IMR-90 (cell line): ENCODE results near the gene LIMS2. TPM values are rescaled to one million over a fixed set of nuclear protein-coding genes. Genes with fewer than 3 reads are reported as not detected.
A peak's percentile ranks its signal among the peaks of the same experiment; 100 is the strongest.

Source experiments
- ATAC-seq: fragments of 200-7000 bp; cut with Tn5 transposase; 2 replicates; pipeline ENCODE4 v1.9.1; 2020; ENCODE audit warnings: low read depth, mild to moderate bottlenecking, moderate library complexity
- BruUV-seq: library from RNA; stranded (reverse); fragments of 400-500 nt; replicated peaks from 2 replicates; lab custom pipeline; 2021; lab: Mats Ljungman, UMichigan
- CTCF ChIA-PET: fragments of 300-600 bp; formaldehyde crosslinking; extraction: SDS; loops from one replicate; lab custom pipeline; 2021; ENCODE audit warnings: antibody characterized with exemption; lab: Yijun Ruan, JAX
- POLR2A ChIA-PET: fragments of 300-600 bp; sonication (Branson Sonifier 250); formaldehyde crosslinking; loops from one replicate; lab custom pipeline; 2022; ENCODE audit warnings: antibody characterized with exemption; ENCODE audit not compliant: unreplicated experiment; lab: Charles Lee
- DNase-seq: peaks from one replicate; pipeline ENCODE4 v3.0.0; 2013
- H2AFZ ChIP-seq: replicated peaks from 2 replicates; pipeline ENCODE3; 2013; ENCODE audit warnings: low read length, mild to moderate bottlenecking; ENCODE audit not compliant: poor library complexity
- H2AK5ac ChIP-seq: 2 replicates; pipeline ENCODE4 v1.6.1; 2013; ENCODE audit warnings: low read depth, low read length, inconsistent platforms
- H2AK9ac ChIP-seq: replicated peaks from 2 replicates; pipeline ENCODE3; 2013; ENCODE audit warnings: mild to moderate bottlenecking, low read depth, low read length, moderate library complexity; ENCODE audit not compliant: poor library complexity
- H2BK120ac ChIP-seq: 2 replicates; pipeline ENCODE4 v1.6.1; 2013; ENCODE audit warnings: low read depth, low read length, inconsistent platforms
- H2BK15ac ChIP-seq: 3 replicates; pipeline ENCODE4 v1.6.1; 2013; ENCODE audit warnings: low read depth, low read length, inconsistent platforms
- H2BK20ac ChIP-seq: 2 replicates; pipeline ENCODE4 v1.6.1; 2013; ENCODE audit warnings: low read depth, mild to moderate bottlenecking, inconsistent platforms, low read length, moderate library complexity
- H2BK5ac ChIP-seq: 2 replicates; pipeline ENCODE4 v1.6.1; 2013; ENCODE audit warnings: mild to moderate bottlenecking, low read depth, low read length, inconsistent platforms; ENCODE audit not compliant: poor library complexity, severe bottlenecking
- H3K14ac ChIP-seq: replicated peaks from 2 replicates; pipeline ENCODE4 v1.6.1; 2013; ENCODE audit warnings: low read depth, low read length, inconsistent platforms
- H3K18ac ChIP-seq: 2 replicates; pipeline ENCODE4 v1.6.1; 2013; ENCODE audit warnings: low read depth, low read length, control low read depth
- H3K23ac ChIP-seq: 2 replicates; pipeline ENCODE4 v1.6.1; 2013; ENCODE audit warnings: low read depth, low read length, inconsistent platforms
- H3K27ac ChIP-seq: 2 replicates; pipeline ENCODE4 v1.5.1; 2013; ENCODE audit warnings: mild to moderate bottlenecking, control low read depth, low read length; ENCODE audit not compliant: insufficient read depth
- H3K27me3 ChIP-seq: 2 replicates; pipeline ENCODE4 v1.6.1; 2013; ENCODE audit warnings: low read length; ENCODE audit not compliant: control insufficient read depth, insufficient read depth
- H3K36me3 ChIP-seq: 2 replicates; pipeline ENCODE4 v1.6.1; 2013; ENCODE audit warnings: low read length, mixed read lengths; ENCODE audit not compliant: control insufficient read depth, insufficient read depth
- H3K4ac ChIP-seq: 2 replicates; pipeline ENCODE4 v1.6.1; 2013; ENCODE audit warnings: low read depth, low read length, inconsistent platforms
- H3K4me1 ChIP-seq: 2 replicates; pipeline ENCODE4 v1.6.1; 2013; ENCODE audit warnings: low read length, mixed read lengths; ENCODE audit not compliant: control insufficient read depth, insufficient read depth
- H3K4me2 ChIP-seq: 2 replicates; pipeline ENCODE4 v1.6.1; 2013; ENCODE audit warnings: low read depth, mild to moderate bottlenecking, control low read depth, low read length, moderate library complexity
- H3K4me3 ChIP-seq: 2 replicates; pipeline ENCODE4 v1.5.1; 2013; ENCODE audit warnings: low read depth, mild to moderate bottlenecking, control low read depth, low read length, moderate library complexity; ENCODE audit not compliant: insufficient read depth
- H3K56ac ChIP-seq: 2 replicates; pipeline ENCODE4 v1.6.1; 2013; ENCODE audit warnings: low read length, inconsistent platforms; ENCODE audit not compliant: insufficient read depth; ENCODE audit errors: extremely low read depth
- H3K79me1 ChIP-seq, 2 experiments: 2 replicates each; pipeline ENCODE4 v1.6.1; 2013; ENCODE audit warnings: low read length in 2 of 2, inconsistent platforms in 1 of 2, low read depth in 1 of 2
- H3K9ac ChIP-seq: 2 replicates; pipeline ENCODE4 v1.6.1; 2013; ENCODE audit warnings: low read depth, low read length, control low read depth
- H3K9me1 ChIP-seq: 2 replicates; pipeline ENCODE4 v1.6.1; 2013; ENCODE audit warnings: low read length, inconsistent platforms; ENCODE audit not compliant: insufficient read depth
- H3K9me3 ChIP-seq: 2 replicates; pipeline ENCODE4 v1.6.1; 2013; ENCODE audit warnings: low read length; ENCODE audit not compliant: control insufficient read depth, insufficient read depth
- H4K20me1 ChIP-seq: 2 replicates; pipeline ENCODE4 v1.6.1; 2013; ENCODE audit warnings: low read length, inconsistent platforms; ENCODE audit not compliant: insufficient read depth
- H4K5ac ChIP-seq: 2 replicates; pipeline ENCODE4 v1.6.1; 2013; ENCODE audit warnings: mild to moderate bottlenecking, low read depth, low read length, control low read depth
- H4K8ac ChIP-seq, 2 experiments: 2 replicates each; pipeline ENCODE4 v1.6.1; 2013; ENCODE audit warnings: low read depth in 2 of 2, low read length in 2 of 2, control low read depth in 1 of 2, inconsistent platforms in 1 of 2
- H4K91ac ChIP-seq: 2 replicates; pipeline ENCODE4 v1.6.1; 2013; ENCODE audit warnings: low read depth, low read length, inconsistent platforms; ENCODE audit not compliant: insufficient read depth
- BHLHE40 ChIP-seq: fragments of 150-350 bp; IDR thresholded peaks from 2 replicates; pipeline ENCODE4 v1.6.1; 2016; ENCODE audit warnings: mild to moderate bottlenecking, low read depth, low read length
- CEBPB ChIP-seq: IDR thresholded peaks from 2 replicates; pipeline ENCODE4 v1.6.1; 2012; ENCODE audit warnings: low read depth, low read length, improper control_type of control experiment
- CHD1 ChIP-seq: IDR thresholded peaks from 2 replicates; pipeline ENCODE4 v1.6.1; 2012; ENCODE audit warnings: low read depth, low read length, improper control_type of control experiment
- FOS ChIP-seq: fragments of 150-350 bp; IDR thresholded peaks from 2 replicates; pipeline ENCODE4 v1.6.1; 2016; ENCODE audit warnings: low read depth, low read length
- MAFK ChIP-seq: IDR thresholded peaks from 2 replicates; pipeline ENCODE4 v1.6.1; 2012; ENCODE audit warnings: low read depth, low read length, improper control_type of control experiment
- MAZ ChIP-seq: IDR thresholded peaks from 2 replicates; pipeline ENCODE4 v1.6.1; 2012; ENCODE audit warnings: low read depth, mild to moderate bottlenecking, low read length, improper control_type of control experiment, moderate library complexity, borderline replicate concordance
- MXI1 ChIP-seq: IDR thresholded peaks from 2 replicates; pipeline ENCODE4 v1.6.1; 2012; ENCODE audit warnings: low read depth, mild to moderate bottlenecking, low read length, moderate library complexity, borderline replicate concordance
- NFE2L2 ChIP-seq: fragments of 150-350 bp; IDR thresholded peaks from 2 replicates; pipeline ENCODE4 v1.6.1; 2016; ENCODE audit warnings: low read depth, mild to moderate bottlenecking, low read length
- POLR2A ChIP-seq: IDR thresholded peaks from 2 replicates; pipeline ENCODE4 v1.6.1; 2012; ENCODE audit warnings: mild to moderate bottlenecking, low read depth, low read length
- RAD21 ChIP-seq: IDR thresholded peaks from 2 replicates; pipeline ENCODE4 v1.6.1; 2012; ENCODE audit warnings: low read length, improper control_type of control experiment
- RCOR1 ChIP-seq: IDR thresholded peaks from 2 replicates; pipeline ENCODE4 v1.6.1; 2012; ENCODE audit warnings: mild to moderate bottlenecking, low read length, improper control_type of control experiment; ENCODE audit not compliant: insufficient replicate concordance
- RFX5 ChIP-seq: IDR thresholded peaks from 2 replicates; pipeline ENCODE4 v1.8.0; 2012; ENCODE audit warnings: low read depth, mild to moderate bottlenecking, low read length, moderate library complexity
- SMC3 ChIP-seq: fragments of 150-350 bp; IDR thresholded peaks from 2 replicates; pipeline ENCODE4 v1.6.1; 2016; ENCODE audit warnings: low read depth, mild to moderate bottlenecking, antibody characterized with exemption, low read length, moderate library complexity
- WGBS, 2 experiments: methylation state at CpG; one replicate each; pipeline versions ENCODE4 v1.1.5 to v1.1.7; 2013; ENCODE audit warnings: missing lambda C conversion rate in 2 of 2; ENCODE audit not compliant: insufficient read length in 1 of 2; ENCODE audit errors: extremely low coverage in 2 of 2; 5-methylcytosine and 5-hydroxymethylcytosine counted together
- dilution Hi-C: fragments of 300-500 bp; cut with HindIII; formaldehyde crosslinking; loops from one replicate; pipeline ENCODE4 v1.14.3; 2018; ENCODE audit warnings: low sequenced_read_pairs; ENCODE audit not compliant: unreplicated experiment
- in situ Hi-C: fragments of 300-500 bp; cut with MboI; formaldehyde crosslinking; loops from 3 replicates; pipeline ENCODE4 v1.14.3; 2019; ENCODE audit warnings: low sequenced_read_pairs, inconsistent platforms, mixed read lengths
- intact Hi-C: fragments of 100-400 bp; cut with micrococcal nuclease; formaldehyde crosslinking; loops from 2 replicates; pipeline ENCODE4 v1.10.0; 2022
- polyA plus RNA-seq, 3 experiments: library from polyadenylated mRNA; depleted of rRNA; stranded (reverse); fragments of >200 nt; gene quantifications; 2 replicates each; pipeline ENCODE4 v1.2.3, GENCODE V29; 2012; ENCODE audit warnings: low replicate concordance in 1 of 3
- total RNA-seq: library from RNA; depleted of rRNA; stranded (reverse); fragments of >200 nt; gene quantifications from 2 replicates; pipeline ENCODE4 v1.2.3, GENCODE V29; 2012
- TF ChIP-seq, protein P1 (sequence below): conservative IDR thresholded peaks from 2 replicates; pipeline ENCODE4 v1.5.1; 2012; ENCODE audit warnings: mild to moderate bottlenecking, low read depth, low read length, improper control_type of control experiment
- TF ChIP-seq, protein P2 (sequence below): fragments of 150-350 bp; IDR thresholded peaks from 2 replicates; pipeline ENCODE4 v1.6.1; 2016; ENCODE audit warnings: low read depth, mild to moderate bottlenecking, low read length, moderate library complexity, borderline replicate concordance
- TF ChIP-seq, protein P3 (sequence below): fragments of 150-350 bp; IDR thresholded peaks from 2 replicates; pipeline ENCODE4 v1.6.1; 2017; ENCODE audit warnings: mild to moderate bottlenecking, antibody characterized with exemption, low read length, low read depth

LIMS2 gene
- total and polyA plus RNA-seq, 2 of the 4 experiments (the other 2 are of a cell fraction), result 1.3 to 18.8 TPM

DNA sequence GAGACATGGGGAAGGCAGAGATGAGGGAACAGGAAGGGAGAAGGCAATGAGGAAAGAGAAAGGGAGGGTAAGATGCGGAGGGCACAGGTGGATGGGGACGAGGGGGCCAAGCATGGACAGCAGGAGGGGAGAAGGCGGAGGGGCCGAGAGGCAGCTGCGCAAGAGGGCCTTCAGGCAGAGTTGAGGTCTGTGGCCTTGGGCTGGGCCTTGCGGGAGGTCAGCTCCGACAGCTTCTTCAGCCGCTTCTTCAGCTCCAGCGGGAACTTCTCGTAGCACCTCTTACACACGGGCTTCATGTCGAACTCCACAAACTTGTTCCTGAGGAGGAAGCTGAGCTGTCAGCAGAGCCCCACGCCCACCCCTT is 36.2 kb downstream of the LIMS2 start:
- no peak overlapping the region for H3K4me2 ChIP-seq
- no peak overlapping the region for H3K4me3 ChIP-seq
- peak overlapping the region; percentile 49; the same call in 1 of the 2 replicates for H2BK20ac ChIP-seq
- no peak overlapping the region for H3K18ac ChIP-seq
- H3K4me1 ChIP-seq, result peaks cover 11% of the 10 kb centered on the region
- no peak overlapping the region for H3K9ac ChIP-seq
- H3K14ac ChIP-seq, result no peak overlapping the region
- no peaks in the 10 kb centered on the region for H3K27me3 ChIP-seq
- no peak overlapping the region for H2BK5ac ChIP-seq
- no peak overlapping the region for H3K27ac ChIP-seq
- no peak for TF ChIP-seq RCOR1
- TF ChIP-seq, protein P1, sequence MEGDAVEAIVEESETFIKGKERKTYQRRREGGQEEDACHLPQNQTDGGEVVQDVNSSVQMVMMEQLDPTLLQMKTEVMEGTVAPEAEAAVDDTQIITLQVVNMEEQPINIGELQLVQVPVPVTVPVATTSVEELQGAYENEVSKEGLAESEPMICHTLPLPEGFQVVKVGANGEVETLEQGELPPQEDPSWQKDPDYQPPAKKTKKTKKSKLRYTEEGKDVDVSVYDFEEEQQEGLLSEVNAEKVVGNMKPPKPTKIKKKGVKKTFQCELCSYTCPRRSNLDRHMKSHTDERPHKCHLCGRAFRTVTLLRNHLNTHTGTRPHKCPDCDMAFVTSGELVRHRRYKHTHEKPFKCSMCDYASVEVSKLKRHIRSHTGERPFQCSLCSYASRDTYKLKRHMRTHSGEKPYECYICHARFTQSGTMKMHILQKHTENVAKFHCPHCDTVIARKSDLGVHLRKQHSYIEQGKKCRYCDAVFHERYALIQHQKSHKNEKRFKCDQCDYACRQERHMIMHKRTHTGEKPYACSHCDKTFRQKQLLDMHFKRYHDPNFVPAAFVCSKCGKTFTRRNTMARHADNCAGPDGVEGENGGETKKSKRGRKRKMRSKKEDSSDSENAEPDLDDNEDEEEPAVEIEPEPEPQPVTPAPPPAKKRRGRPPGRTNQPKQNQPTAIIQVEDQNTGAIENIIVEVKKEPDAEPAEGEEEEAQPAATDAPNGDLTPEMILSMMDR, result no peak
- TF ChIP-seq MXI1, result no peak
- TF ChIP-seq, protein P2, sequence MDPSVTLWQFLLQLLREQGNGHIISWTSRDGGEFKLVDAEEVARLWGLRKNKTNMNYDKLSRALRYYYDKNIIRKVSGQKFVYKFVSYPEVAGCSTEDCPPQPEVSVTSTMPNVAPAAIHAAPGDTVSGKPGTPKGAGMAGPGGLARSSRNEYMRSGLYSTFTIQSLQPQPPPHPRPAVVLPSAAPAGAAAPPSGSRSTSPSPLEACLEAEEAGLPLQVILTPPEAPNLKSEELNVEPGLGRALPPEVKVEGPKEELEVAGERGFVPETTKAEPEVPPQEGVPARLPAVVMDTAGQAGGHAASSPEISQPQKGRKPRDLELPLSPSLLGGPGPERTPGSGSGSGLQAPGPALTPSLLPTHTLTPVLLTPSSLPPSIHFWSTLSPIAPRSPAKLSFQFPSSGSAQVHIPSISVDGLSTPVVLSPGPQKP, result no peak
- no peak for TF ChIP-seq POLR2A
- no peak for TF ChIP-seq RFX5
- TF ChIP-seq NFE2L2, result no peak
- no peak for TF ChIP-seq CHD1
- no peak for TF ChIP-seq FOS
- no peak for TF ChIP-seq SMC3
- no peak for TF ChIP-seq BHLHE40
- TF ChIP-seq CEBPB, result no peak
- TF ChIP-seq MAFK, result no peak
- TF ChIP-seq, protein P3, sequence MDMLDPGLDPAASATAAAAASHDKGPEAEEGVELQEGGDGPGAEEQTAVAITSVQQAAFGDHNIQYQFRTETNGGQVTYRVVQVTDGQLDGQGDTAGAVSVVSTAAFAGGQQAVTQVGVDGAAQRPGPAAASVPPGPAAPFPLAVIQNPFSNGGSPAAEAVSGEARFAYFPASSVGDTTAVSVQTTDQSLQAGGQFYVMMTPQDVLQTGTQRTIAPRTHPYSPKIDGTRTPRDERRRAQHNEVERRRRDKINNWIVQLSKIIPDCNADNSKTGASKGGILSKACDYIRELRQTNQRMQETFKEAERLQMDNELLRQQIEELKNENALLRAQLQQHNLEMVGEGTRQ, result no peak
- no peak for TF ChIP-seq RAD21
- no peak for TF ChIP-seq MAZ
- intact Hi-C loops (no loop called here), in situ Hi-C loops (no loop called here), dilution Hi-C loops (no loop called here)
- no peak overlapping the region for H3K56ac ChIP-seq
- ATAC-seq (no peak), DNase-seq (no peak)
- CTCF ChIA-PET, result interaction anchor here (1.7 kb wide), 1 partner anchor 11 kb away, joined by 5 read pairs; no protein-coding TSS in a partner anchor
- H2BK120ac ChIP-seq, result peak overlapping the region; percentile 99
- H3K23ac ChIP-seq, result no peak overlapping the region
- no peak overlapping the region for H4K5ac ChIP-seq
- H2AK5ac ChIP-seq, result peak overlapping the region; percentile 90; the same call in 1 of the 2 replicates
- H2AFZ ChIP-seq, result no peak overlapping the region
- peaks cover 0 to 11% of the 10 kb centered on the region in 2 experiments; a peak in 1 of 4 replicates for H3K79me1 ChIP-seq
- POLR2A ChIA-PET, result no interaction called here
- WGBS, 2 experiments, result 98% methylated on average over 6 of the region's 13 CpGs; no CpG with 5 or more reads in 1 of the 2 experiments
- peak overlapping the region; percentile 66; the same call in 1 of the 2 replicates for H4K91ac ChIP-seq
- H3K4ac ChIP-seq, result no peak overlapping the region
- H3K36me3 ChIP-seq, result peaks cover 2% of the 10 kb centered on the region; the same call in 1 of the 2 replicates
- H2AK9ac ChIP-seq, result peak overlapping the region; percentile 98
- peaks cover 12% of the 10 kb centered on the region for H3K9me1 ChIP-seq
- H4K8ac ChIP-seq, result no peak overlapping the region; a peak in 1 of 4 replicates
- H2BK15ac ChIP-seq, result no peak overlapping the region
- BruUV-seq, result no TSS peak
- no peaks in the 10 kb centered on the region; the same call in 1 of the 2 replicates for H4K20me1 ChIP-seq
- H3K9me3 ChIP-seq, result no peaks in the 10 kb centered on the region
